Natural killer cell (primary cell): Measurements from ENCODE around the gene LIPA. TPM values are rescaled to one million over a fixed set of nuclear protein-coding genes. Genes with fewer than 3 reads are reported as not detected.

Experiments used
- ATAC-seq, 3 donors: fragments of 150-1000 bp in 2 of 3; fragments of 200-7000 bp in 1 of 3; cut with Tn5 transposase; 1 replicate in 1 of 3; 2 replicates in 2 of 3; pipeline ENCODE4 v1.10.0; 2021; ENCODE audit warnings: mild to moderate bottlenecking in 2 of 3, moderate library complexity in 2 of 3
- DNase-seq, 2 donors: peaks; one replicate each; pipeline versions ENCODE4 v3.0.0 to v3.0.0-alpha.2; 2013 to 2021; ENCODE audit warnings: mixed read lengths in 1 of 2
- H3K27ac ChIP-seq: one replicate; pipeline ENCODE4 v1.5.1; 2013; ENCODE audit warnings: mild to moderate bottlenecking, low read length
- H3K27me3 ChIP-seq: one replicate; pipeline ENCODE4 v1.6.1; 2013; ENCODE audit warnings: low read length; ENCODE audit not compliant: control insufficient read depth, insufficient read depth
- H3K36me3 ChIP-seq: one replicate; pipeline ENCODE4 v1.6.1; 2013; ENCODE audit warnings: low read length; ENCODE audit not compliant: control insufficient read depth, insufficient read depth
- H3K4me1 ChIP-seq: one replicate; pipeline ENCODE4 v1.6.1; 2013; ENCODE audit warnings: low read length; ENCODE audit not compliant: control insufficient read depth, insufficient read depth
- H3K4me3 ChIP-seq: one replicate; pipeline ENCODE4 v1.5.1; 2013; ENCODE audit warnings: low read length
- H3K9me3 ChIP-seq: one replicate; pipeline ENCODE4 v1.6.1; 2013; ENCODE audit warnings: low read length; ENCODE audit not compliant: control insufficient read depth, insufficient read depth
- H3K27ac Mint-ChIP-seq, 2 donors: one replicate each; pipeline ENCODE4 v1.8.0; 2022; ENCODE audit warnings: mild to moderate bottlenecking in 2 of 2, mixed read lengths in 2 of 2, moderate library complexity in 1 of 2
- H3K27me3 Mint-ChIP-seq, 2 donors: one replicate each; pipeline ENCODE4 v1.8.0; 2022; ENCODE audit warnings: low read depth in 2 of 2, mixed read lengths in 2 of 2
- H3K36me3 Mint-ChIP-seq: one replicate; pipeline ENCODE4 v1.8.0; 2022; ENCODE audit warnings: mixed read lengths
- H3K4me1 Mint-ChIP-seq, 2 donors: one replicate each; pipeline ENCODE4 v1.8.0; 2022; ENCODE audit warnings: mixed read lengths in 2 of 2
- H3K4me3 Mint-ChIP-seq: one replicate; pipeline ENCODE4 v1.8.0; 2022; ENCODE audit warnings: mild to moderate bottlenecking, moderate library complexity, mixed read lengths
- H3K9me3 Mint-ChIP-seq, 2 donors: one replicate each; pipeline ENCODE4 v1.8.0; 2022; ENCODE audit warnings: mixed read lengths in 2 of 2
- WGBS: methylation state at CpG from one replicate; pipeline ENCODE4 v1.1.7; 2013; ENCODE audit warnings: missing lambda C conversion rate; ENCODE audit not compliant: insufficient coverage; 5-methylcytosine and 5-hydroxymethylcytosine counted together
- intact Hi-C: fragments of 100-400 bp; cut with micrococcal nuclease; formaldehyde crosslinking; loops from one replicate; pipeline ENCODE4 v1.14.2; 2022
- total RNA-seq, 4 donors: library from RNA; stranded (reverse); fragments of 120-200 nt in 1 of 4; gene quantifications; one replicate each; pipeline versions ENCODE4 v1.2.3 to v1.2.4, GENCODE V29; 2013 to 2022
- TF ChIP-seq, protein P1 (sequence below): fragments of 200-600 bp; IDR thresholded peaks from one replicate; pipeline ENCODE4 v1.8.0; 2022; ENCODE audit warnings: antibody characterized with exemption

LIPA gene
- total RNA-seq, 3 donors from 2014 or later (not counting 1 experiment from before 2014, with no cell fraction given), result 41.0 to 43.3 (median 41.1) TPM

DNA sequence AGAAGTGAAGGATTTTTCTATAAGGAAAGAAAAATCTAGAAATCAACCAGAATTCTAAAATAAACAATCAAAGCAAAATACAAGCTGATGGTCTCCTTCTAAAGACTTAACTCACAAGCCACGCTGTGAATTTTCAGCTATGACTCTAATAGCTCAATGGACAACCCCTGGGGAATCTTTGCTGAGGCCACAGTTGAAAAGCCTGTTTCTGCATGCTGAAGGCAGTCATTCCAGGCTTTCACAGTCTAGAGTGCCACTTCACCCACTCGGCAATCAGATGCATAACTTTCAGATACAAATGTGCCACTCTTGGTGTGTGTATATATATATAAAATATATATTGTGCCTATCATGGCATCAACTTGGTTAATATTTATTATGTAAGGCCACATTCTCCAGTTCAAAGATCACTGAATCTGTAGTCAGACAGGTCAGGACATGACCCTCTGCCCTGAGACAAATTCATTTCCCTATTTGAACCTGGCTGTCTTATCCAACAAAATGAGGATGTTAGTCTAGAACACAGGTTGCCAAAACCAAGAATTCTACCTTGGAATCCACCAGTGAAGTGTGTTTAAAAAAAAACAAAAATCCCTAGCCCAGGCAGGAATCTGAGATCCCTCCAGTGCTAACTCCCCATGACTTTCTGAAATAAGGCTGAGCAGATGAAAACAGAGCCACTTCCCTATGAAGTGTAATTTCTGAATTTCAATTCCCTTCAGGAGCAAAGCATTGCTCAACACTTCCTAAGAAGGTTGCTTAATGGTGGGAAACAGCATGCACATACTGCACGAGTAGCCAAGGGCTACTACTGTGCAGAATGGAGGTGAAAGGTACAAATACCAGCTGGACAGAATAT is 9.9 kb downstream of the LIPA start:
- no peaks in the 10 kb centered on the region for H3K36me3 Mint-ChIP-seq
- H3K4me3 Mint-ChIP-seq, result no peak overlapping the region
- no peaks in the 10 kb centered on the region for H3K9me3 Mint-ChIP-seq
- Histone ChIP-seq H3K4me1 (peaks cover 3% of the 10 kb centered on the region), H3K27me3 (no peaks in the 10 kb centered on the region), H3K27ac (no peak overlapping the region), H3K9me3 (no peaks in the 10 kb centered on the region), H3K4me3 (no peak overlapping the region), H3K36me3 (peaks cover 15% of the 10 kb centered on the region)
- peaks cover 7 to 18% of the 10 kb centered on the region in 2 donors for H3K4me1 Mint-ChIP-seq
- WGBS, result 79% methylated on average over 2 of the region's 3 CpGs
- no peak for ATAC-seq
- H3K27me3 Mint-ChIP-seq, result no peaks in the 10 kb centered on the region
- H3K27ac Mint-ChIP-seq, result no peak overlapping the region
- intact Hi-C loops, result no loop called here
- DNase-seq, result no peak
- TF ChIP-seq, protein P1, sequence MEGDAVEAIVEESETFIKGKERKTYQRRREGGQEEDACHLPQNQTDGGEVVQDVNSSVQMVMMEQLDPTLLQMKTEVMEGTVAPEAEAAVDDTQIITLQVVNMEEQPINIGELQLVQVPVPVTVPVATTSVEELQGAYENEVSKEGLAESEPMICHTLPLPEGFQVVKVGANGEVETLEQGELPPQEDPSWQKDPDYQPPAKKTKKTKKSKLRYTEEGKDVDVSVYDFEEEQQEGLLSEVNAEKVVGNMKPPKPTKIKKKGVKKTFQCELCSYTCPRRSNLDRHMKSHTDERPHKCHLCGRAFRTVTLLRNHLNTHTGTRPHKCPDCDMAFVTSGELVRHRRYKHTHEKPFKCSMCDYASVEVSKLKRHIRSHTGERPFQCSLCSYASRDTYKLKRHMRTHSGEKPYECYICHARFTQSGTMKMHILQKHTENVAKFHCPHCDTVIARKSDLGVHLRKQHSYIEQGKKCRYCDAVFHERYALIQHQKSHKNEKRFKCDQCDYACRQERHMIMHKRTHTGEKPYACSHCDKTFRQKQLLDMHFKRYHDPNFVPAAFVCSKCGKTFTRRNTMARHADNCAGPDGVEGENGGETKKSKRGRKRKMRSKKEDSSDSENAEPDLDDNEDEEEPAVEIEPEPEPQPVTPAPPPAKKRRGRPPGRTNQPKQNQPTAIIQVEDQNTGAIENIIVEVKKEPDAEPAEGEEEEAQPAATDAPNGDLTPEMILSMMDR, result no peak

DNA sequence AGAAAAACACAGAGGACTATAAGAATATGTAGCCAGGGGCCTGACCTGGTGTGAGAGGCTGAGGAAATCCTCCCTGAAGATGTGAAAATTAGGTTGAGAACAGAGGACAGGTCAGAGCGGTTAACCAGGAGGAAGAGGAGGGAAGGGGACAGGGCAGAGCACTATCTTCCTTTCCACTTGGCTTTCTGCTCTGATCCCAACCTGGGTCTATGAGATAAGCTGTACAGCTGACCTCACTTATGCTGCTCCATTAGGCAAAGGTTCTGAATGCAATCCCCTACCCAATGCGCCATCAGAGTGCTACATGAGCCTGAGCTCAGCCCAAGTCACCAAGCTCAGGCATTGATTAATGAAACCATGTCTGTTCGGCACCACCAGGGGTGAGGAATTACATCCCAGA is 10.5 kb downstream of the LIPA start:
- no peak overlapping the region for H3K4me3 ChIP-seq
- intact Hi-C loops, result no loop called here
- DNase-seq (no peak), ATAC-seq (no peak)
- Mint-ChIP-seq H3K4me1 (peaks cover 7 to 18% of the 10 kb centered on the region in 2 donors), H3K9me3 (no peaks in the 10 kb centered on the region), H3K27me3 (no peaks in the 10 kb centered on the region), H3K27ac (no peak overlapping the region), H3K36me3 (no peaks in the 10 kb centered on the region), H3K4me3 (no peak overlapping the region)
- H3K4me1 ChIP-seq, result peaks cover 3% of the 10 kb centered on the region
- H3K27ac ChIP-seq, result no peak overlapping the region
- TF ChIP-seq, protein P1, result no peak
- WGBS, result 98% methylated on average over 3 of the region's 3 CpGs
- no peaks in the 10 kb centered on the region for H3K9me3 ChIP-seq
- H3K27me3 ChIP-seq, result no peaks in the 10 kb centered on the region
- peaks cover 15% of the 10 kb centered on the region for H3K36me3 ChIP-seq

DNA sequence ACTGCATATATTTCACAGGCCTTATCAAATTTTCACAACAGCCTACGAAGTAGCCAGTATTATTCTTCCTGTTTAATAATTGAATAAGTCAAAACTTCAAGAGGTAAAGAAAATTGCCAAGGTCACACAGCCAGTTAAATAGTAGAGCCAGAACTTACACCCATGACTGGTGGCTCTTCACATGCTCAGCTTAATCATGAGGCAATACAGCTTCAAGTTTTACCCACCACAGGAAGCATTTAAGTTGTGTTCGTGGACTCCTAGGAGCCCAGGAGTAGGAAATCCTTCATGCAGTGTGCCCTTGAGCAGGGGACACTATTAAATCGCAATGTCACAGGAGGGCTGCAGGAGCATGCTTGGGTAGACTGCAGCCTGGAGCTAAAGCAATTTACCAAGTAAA is 11.1 kb downstream of the LIPA start:
- Mint-ChIP-seq H3K36me3 (no peaks in the 10 kb centered on the region), H3K27me3 (no peaks in the 10 kb centered on the region), H3K4me3 (no peak overlapping the region), H3K27ac (no peak overlapping the region), H3K9me3 (no peaks in the 10 kb centered on the region), H3K4me1 (peaks cover 7 to 18% of the 10 kb centered on the region in 2 donors)
- Histone ChIP-seq H3K27me3 (no peaks in the 10 kb centered on the region), H3K27ac (no peak overlapping the region), H3K9me3 (no peaks in the 10 kb centered on the region), H3K4me1 (peaks cover 3% of the 10 kb centered on the region), H3K36me3 (peaks cover 11% of the 10 kb centered on the region), H3K4me3 (no peak overlapping the region)
- no peak for DNase-seq
- intact Hi-C loops, result no loop called here
- ATAC-seq, result no peak
- TF ChIP-seq, protein P1, result no peak
- WGBS, result 78% methylated on average over 2 of the region's 3 CpGs
